Measurements from ENCODE around the gene FGF22.
A peak's percentile ranks its signal among the peaks of the same experiment; 100 is the strongest.
"Not testable (repeated sequence)": the region's sequence is repeated elsewhere in the genome, so short reads cannot be mapped to it uniquely, and the experiment has no call there.

FGF22 gene

GRCh38 chr19:639253-640160 is at the start of gene FGF22:
FGF22 (plus strand) TSS chr19:639879; CDS start chr19:639926, 47 bp downstream.
- peak; percentile 92 to 96 for DNase-seq

- DNase-seq = peak in 1 of 2 donors; percentile 31
Measured at GRCh38 chr19:590396-590745, 49.3 kb upstream of the FGF22 start.

GRCh38 chr19:590750-591098 is 49.0 kb upstream of the FGF22 start:
- DNase-seq = no peak

- no peak for DNase-seq
Measured at GRCh38 chr19:591099-591958, 48.4 kb upstream of the FGF22 start.

GRCh38 chr19:592101-592500 is 47.6 kb upstream of the FGF22 start:
- no peak for DNase-seq

- DNase-seq = no peak
Measured at GRCh38 chr19:593055-593454, 46.6 kb upstream of the FGF22 start.

- DNase-seq = no peak
Measured at GRCh38 chr19:593505-593904, 46.2 kb upstream of the FGF22 start.

- no peak for DNase-seq
Measured at GRCh38 chr19:594265-594870, 45.3 kb upstream of the FGF22 start.

GRCh38 chr19:595326-596262 is 44.1 kb upstream of the FGF22 start:
- no peak for DNase-seq

- no peak for DNase-seq
Measured at GRCh38 chr19:596263-596655, 43.4 kb upstream of the FGF22 start.

- DNase-seq = no peak
Measured at GRCh38 chr19:597406-598315, 42.0 kb upstream of the FGF22 start.

GRCh38 chr19:601310-601709 is 38.4 kb upstream of the FGF22 start:
- DNase-seq = no peak

GRCh38 chr19:601790-602189 is 37.9 kb upstream of the FGF22 start:
- no peak for DNase-seq

- DNase-seq = no peak
Measured at GRCh38 chr19:602391-603301, 37.0 kb upstream of the FGF22 start.

GRCh38 chr19:603302-603639 is 36.4 kb upstream of the FGF22 start:
- not testable (repeated sequence) for DNase-seq

- not testable (repeated sequence) for DNase-seq
Measured at GRCh38 chr19:603779-604178, 35.9 kb upstream of the FGF22 start.

- DNase-seq = peak; percentile 34 to 41
Measured at GRCh38 chr19:604355-604754, 35.3 kb upstream of the FGF22 start.

GRCh38 chr19:605061-605971 is 34.4 kb upstream of the FGF22 start:
- DNase-seq = not testable (repeated sequence)

All from CD4-positive, alpha-beta T cell treated with Interleukin-4 for 1 hour (primary cell).